GM18909 (cell line): ENCODE results near the gene FAAP20.

ENCODE experiments used
- ATAC-seq: cut with Tn5 transposase; IDR thresholded peaks from one replicate; pipeline ENCODE4 v1.9.1; 2021; ENCODE audit warnings: mild to moderate bottlenecking; ENCODE audit not compliant: unreplicated experiment, poor library complexity

FAAP20 gene

DNA sequence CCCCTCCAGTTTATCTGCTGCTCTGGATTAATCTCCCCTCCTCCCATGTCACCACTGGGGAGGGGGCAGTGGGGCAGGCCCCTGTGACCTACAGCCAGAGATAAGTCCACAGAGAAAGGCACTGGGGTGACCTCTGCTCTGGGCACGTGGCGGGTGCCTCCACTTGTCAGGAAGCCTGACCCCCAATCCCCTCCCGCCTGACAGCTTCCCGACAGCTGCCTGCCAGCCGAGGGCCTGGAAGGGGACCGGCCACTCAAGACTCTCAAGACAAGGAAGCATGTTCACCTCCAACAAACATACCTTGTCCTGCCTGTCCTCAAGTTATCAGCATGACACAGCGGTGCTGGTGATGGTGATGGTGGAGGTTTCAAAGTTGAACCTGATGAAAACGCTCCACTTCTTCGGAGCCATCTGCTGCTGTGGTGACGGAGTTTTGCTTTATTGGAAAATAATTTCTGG lies 3.2 kb upstream of the FAAP20 start:
- no peak for ATAC-seq

DNA sequence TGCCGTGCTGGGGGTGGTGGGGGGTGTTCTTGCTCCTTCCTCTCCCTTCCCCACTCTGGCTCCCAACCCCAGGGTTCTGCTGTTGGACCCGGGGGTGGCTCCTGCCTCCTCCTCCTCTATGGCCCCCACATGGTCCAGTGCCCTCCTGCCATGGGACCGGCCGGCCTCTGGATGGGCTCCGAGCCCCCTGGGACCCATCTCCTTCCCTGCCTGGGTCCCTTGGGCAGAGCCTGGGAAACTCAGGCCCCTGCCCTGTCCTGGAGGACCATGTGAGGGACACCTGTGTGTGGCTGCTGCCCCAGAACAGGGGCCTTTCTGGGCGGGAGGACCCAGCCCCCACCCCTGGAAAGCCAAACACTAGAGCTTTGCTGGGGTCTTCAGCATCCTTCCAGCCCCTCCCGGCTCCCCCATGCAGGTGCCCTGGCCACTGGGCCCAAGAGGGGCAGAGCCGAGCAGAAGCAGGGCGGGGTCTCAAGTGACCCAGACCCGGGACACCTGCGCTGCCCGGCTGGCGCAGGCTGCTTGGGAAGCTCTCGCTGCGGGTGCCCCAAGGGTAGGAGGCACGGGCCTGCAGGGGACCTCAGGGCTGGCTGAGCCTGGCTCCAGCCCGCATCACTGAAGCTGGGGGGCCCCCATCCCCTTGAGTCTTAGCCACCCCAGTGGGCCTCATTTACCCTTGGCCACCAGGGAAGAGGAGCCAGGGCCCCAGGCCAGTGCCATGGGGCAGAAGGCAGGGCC lies 2.5 kb upstream of the FAAP20 start:
- no peak for ATAC-seq

DNA sequence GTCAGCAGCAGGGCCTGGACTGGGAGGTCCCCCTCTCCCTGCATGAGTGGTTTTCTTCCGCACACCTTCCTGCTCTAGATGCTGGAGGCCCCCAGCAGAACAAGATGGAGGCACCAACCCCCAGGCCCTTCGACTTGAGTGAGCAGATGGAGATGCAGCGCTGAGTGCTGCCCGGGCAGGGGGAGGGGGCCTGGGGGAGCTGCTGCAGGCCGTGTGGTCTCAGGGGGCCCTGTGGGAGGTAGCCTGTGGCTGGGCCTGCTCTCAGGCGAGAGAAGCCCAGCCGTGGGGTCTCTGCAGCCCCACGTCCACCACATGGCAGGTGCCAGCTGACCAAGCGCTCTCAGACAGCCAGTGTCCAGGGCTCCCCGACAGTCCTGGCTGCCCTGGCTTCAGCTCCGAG lies 1.2 kb upstream of the FAAP20 start:
- ATAC-seq = no peak

DNA sequence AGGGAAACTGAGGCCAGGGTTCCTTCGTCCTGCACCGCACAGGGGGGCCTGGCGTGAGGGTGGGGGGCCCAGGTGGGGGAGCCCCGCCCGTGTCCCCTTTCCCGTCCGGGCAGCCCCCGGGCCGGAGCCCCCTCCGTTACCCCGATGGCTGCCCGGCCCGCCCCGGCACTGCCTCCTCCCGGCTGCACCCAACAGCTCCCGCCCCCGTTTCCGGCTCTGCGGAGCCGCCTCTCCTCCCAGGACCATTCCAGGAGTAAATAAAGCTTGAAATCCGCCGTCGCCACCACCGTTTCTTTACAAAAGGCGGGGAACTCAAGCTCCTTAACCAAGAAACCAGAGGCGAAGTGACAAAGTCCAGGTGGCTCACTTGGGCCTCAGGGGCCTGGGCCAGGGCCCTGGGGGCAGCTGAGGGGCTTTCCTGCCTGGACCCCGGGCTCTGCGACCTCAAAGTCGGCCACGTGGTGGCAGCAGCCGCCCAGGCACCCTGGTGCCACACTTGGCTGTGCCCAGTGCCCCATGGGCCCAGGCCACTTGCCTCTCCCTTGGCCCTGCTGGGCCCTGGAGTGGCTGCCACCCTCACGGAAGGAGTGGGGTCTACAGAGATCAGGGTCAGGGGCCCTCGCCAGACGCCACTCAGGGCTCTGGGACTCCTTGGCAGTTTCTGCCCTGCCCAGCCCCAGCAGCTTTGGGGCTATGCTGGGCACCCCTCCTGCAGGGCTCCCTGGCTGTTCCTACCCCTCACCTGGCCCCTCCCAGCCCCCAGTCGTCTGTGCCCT lies 514 bp upstream of the FAAP20 start:
- ATAC-seq = peak; percentile 69

DNA sequence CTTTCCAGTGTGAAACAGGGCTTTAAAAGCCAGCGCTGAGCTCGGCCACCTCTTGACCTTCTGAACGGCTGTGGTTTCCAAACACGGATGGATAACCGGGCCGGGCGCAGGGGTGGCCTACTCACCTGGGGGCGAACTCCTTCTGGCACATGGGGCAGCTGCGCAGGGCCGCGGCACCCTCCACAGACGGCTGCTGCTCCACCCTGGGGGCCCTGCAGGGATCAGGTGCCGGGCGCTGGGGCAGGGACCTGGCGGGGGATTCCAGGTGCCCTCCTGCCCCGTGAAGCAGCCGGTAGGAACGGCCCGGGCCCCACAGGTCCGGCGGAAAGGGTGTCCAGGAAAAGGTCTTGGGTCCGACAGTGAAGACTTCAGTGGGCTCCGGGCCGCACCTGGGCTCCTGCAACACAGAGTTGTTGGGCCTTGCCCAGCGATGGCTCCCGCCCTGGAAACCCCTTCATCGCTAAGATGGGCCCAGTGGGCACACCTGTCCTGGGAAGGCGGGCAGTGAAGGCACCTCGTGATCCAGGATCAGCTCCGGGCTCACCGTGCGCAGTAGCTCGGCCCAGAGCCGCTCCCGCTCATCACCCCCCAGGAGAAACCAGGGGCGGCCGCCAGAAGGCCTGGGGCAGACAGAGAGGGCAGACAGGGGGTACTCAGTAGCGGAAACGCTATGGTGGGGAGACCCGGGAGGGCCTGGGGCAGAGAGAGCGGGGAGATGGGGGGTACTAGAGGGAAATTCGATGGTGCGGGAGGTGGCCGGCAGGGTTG lies 874 bp downstream of the FAAP20 start:
- no peak for ATAC-seq

DNA sequence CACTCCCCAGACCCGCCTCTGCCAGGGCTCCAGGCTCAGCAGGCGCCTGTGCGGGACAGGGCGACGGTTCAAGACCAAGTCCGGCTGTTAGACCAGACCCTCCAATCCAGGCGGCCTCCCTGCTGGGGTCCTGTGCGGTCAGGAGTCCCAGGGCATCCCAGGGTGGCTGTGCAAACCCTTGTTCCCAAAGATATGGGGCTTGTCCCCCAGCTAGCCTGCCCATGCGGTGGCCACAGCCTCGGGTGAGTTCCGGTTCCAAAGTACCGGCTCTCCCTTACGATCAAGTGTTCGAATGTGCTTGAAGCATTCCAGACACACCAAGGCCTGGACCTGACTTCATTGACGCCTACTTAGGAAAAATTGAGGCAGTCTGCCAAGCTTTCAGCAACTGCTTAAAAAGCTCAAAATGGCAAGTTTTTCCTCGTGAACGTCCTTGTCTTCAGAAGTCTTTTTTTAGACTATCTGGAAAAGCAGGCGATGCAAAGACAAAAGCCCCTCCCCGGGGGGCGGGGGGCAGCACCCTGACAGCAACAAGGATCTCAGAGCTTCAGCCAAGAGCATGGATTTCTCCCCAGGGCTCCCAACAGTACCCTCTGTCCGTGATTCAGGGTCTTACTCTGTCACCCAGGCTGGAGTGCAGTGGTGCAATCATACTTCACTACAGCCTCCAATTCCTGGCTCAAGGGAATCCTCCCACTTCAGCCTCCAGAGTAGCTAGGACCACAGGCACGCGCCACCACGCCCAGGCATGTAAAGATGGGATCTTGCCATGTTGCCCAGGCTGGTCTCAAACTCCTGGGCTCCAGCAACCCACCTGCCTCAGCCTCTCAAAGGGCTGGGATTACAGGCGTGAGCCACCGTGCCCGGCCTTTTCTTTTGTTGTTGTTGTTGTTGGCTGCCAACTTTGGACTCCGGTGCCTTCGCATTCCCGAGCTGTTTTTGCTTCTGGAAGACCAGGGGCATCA lies 2.3 kb downstream of the FAAP20 start:
- no peak for ATAC-seq

DNA sequence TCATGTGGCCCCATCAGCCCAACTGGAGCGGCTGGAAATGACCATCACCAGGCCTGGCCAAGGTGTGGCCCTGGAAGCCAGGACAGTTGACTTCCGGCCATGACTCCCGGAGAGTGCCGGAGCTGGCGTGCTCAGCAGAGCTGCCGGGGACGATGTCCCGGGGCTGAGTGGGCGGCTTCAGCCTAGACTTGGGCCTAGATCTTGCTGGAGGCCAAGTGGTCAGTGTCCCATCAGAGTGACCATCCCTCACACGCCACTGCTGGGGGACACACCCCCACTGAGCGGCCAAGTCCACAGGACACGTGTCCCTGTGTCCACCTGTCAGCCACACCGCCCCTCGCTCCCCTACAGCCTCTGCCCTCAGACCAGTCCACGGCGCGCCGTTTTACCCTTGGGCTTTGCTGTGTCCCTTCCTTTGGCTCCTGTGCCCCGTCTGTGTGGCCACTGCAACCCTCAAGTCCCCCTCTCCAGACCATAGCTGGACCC lies 4.0 kb downstream of the FAAP20 start:
- ATAC-seq = no peak

DNA sequence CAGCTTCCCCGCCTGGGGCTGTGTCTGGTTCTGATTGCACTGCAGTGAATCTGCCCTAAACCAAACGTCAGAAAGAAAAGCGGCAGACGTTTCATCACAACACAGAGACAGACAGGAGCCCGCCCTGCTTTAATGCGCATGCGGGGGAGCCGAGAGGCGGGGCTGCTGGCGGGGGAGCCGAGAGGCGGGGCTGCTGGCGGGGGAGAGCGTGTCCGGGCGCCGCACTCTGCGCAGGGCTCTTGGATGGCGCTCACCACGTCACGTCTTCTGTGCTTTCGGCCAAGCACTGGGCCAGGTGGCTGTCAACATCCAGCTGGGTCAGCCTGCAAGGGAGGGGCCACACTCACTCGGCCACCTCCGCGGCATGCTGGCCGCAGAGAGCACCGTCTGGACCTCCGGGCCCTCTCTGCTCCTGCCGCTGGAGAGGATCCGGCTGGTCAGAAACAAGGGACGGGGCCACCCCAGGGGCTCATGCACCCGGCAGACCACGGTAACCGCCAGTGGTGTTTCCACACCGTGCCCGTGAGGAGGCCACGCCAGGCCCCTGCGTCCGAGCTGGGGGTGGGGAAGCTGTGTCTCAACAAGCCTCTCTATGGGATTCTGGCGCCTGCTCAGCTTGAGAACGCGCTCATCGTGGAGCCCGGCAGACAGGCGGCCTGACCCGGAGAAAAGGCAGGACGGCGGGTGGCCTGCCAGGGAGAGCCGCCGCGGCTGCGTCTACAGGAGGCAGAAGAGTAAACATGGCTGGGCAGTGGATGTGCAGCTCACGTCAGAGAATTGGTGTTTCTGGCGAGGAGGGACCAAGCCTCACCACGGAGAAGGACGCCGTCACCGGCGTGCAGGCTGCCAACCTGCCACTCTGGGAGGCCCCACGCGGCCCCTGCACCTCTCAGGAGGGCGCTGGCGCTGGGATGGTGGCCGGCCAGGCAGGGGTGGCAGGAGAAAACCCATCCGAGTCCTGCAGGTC lies 4.8 kb downstream of the FAAP20 start:
- ATAC-seq = no peak

DNA sequence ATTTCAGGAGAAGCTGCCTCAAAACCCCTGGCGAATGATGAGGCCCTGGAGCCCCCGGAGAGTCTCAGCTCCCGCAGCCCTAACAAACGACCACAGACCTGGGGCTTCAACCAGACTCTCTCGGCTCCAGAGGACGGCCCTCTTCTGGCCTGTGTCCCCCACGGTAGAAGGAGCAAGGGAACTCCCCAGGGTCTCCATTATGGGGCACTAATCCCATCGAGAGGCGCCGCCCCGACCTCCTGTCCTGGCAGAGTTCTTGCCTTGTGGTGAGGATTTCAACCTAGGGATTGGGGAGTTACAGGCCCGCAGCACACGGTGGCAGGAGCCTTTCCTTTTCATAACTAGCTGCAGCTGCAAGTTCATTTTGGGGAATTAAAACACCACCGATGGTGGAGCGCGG lies 6.2 kb downstream of the FAAP20 start:
- ATAC-seq = no peak

DNA sequence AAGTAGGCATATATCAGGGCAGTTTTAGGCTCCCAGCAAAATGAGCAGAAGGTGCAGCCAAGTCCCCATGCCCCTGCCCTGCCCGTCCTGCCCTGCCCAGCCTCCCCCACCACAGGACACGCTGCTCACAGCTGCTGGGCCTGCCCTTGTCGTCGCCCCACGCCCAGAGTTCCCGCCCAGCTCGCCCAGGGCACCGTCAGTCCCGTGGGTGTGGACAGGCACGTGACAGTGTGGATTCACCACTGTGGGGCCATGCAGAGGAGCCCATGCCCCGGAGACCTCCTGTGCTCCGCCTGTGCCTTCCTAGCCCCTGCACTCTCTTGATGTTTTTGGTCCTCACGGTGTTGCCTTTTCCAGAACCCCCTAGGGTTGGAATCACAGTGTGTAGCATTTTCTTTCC lies 7.0 kb downstream of the FAAP20 start:
- ATAC-seq = no peak

DNA sequence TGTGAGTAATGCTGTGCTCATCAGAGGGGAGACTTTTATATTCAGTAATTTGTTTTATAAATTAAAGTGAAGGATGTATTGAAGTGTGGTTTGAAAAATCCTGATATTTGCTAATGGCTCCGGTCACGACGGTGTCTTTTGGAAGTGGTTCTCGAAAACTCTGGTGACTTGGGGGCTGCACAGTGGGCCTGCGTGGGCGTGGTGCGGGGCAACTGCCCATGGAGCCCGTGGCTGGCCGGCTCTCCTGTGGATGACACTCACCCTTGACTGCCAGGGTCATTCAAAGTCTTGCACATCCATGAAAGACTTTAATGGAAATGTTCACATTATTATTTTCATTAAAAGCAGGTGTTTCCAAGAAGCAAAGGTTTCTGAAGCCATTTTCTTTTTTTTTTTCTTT lies 7.7 kb downstream of the FAAP20 start:
- ATAC-seq = no peak

DNA sequence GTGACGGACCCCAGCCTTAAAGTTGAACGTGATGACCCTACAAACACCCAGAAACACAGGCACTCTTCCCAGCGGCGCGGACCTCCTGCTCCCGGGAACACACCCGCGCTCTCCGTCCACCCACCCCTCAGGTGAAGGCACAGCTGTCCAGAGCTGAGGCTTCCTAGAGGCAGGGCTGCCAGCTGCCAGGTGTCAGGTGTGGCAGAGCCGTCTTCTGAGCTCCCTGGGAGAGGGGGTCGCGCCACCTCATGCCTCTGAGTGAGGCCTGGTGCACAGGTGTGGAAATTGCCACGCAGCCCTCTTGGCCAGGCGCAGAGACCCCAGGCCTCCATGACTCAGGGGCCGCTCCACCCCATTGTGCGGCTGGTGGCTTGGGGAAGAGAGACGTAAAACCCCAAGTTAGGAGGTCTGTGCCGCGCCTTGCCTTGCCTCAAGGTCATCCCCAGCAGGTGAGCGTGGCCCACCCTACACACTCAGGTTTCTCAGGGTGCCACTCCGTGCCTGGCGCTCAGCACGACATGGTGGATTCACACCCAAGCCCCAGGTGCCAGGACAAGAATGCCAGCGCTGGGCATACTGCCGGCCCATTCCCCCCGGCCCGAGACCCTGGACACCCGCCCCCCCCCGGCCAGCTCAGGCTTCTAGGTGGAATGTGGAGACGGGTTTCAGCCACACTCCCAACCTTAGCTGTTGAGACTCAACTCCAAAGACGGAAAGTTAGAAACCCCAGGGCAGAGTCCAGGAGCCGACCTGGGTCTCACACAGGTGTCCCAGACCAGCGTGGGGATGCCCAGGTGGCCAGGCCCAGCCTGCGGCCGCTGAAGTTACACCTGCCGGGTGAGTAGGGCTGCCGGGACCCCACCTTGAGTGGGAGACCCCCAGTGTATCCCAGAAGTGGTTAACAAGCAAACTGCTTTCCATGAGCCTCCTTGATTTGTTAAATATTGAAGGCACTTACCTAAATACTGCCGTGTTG lies 8.4 kb downstream of the FAAP20 start:
- ATAC-seq = no peak

DNA sequence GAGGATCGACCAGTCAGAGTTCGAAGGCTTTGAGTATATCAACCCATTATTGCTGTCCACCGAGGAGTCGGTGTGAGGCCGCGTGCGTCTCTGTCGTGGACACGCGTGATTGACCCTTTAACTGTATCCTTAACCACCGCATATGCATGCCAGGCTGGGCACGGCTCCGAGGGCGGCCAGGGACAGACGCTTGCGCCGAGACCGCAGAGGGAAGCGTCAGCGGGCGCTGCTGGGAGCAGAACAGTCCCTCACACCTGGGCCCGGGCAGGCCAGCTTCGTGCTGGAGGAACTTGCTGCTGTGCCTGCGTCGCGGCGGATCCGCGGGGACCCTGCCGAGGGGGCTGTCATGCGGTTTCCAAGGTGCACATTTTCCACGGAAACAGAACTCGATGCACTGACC lies 9.6 kb downstream of the FAAP20 start:
- no peak for ATAC-seq

DNA sequence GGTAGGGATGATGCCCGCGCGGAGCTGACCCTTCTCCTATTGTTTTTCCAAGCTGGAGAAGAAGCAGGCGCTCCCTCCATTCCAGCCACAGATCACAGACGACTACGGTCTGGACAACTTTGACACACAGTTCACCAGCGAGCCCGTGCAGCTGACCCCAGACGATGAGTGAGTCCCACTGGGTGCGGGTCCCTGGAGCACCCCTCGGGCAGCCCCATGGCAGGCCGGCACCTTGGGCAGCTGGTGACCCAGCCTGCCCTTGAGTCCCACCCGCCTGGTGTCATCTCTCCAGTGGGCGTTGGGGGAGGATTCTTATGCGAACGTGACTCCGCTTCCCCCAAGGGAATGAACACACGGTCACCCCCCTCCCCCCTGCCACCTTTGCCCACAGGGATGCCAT lies 10.0 kb downstream of the FAAP20 start:
- ATAC-seq = no peak

DNA sequence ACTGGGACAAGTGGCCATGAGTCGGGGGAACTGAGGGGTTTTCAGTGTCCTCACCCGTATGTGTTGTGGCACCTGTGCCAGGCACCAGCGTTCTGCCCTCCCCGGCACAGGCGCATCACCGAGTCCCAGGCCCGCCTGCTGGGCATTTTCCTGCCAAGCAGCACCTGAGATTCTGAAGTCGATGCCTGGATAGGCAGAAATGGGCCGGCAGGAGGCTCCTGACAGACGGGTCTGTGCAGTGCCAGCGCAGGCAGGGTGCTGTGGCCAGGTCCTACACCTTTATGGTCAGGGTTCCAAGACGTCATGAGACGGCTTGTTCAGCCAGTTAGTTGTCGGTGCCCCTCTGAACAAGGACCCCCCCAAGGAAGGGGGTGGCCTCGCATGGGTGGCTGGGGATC lies 10.6 kb downstream of the FAAP20 start:
- ATAC-seq = no peak

DNA sequence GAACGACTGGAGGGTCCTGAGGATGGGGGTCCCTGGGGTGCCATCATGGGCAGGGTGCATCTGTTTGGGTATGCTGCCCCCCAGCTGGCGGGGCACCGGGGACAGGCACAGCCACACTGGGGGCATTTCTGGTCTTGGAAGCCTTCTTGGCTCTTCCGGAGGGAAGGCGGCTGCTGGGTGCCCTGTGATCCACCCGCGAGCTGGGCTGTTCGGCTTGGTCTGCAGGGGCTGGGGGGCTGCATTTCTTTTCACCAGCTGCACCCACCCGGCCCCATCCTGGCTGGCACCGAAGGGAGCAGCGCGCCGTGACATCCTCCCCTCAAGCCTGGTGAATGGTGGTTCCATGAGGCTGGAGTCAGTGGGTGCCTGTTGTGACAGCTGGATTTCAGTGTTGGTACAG lies 12.2 kb downstream of the FAAP20 start:
- no peak for ATAC-seq

DNA sequence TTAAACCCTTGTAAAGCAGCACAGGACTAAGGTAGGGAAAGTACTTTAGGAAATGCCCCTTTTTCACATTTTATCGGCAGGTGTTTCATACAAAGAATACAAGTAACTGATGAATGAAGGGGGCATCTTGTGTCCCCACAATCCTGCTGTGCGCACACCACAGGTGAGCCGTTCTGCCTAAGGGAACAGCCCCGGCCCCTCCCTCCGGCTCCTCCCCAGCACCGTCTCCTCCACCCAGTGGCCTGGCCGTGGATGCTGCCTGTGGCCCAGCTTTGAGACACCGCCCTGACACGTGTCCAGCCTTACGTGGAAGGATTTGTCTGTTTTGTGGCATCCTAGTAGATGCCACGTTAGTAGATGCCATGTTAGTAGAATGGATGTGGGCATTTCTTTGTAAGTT lies 12.8 kb downstream of the FAAP20 start:
- ATAC-seq = no peak

DNA sequence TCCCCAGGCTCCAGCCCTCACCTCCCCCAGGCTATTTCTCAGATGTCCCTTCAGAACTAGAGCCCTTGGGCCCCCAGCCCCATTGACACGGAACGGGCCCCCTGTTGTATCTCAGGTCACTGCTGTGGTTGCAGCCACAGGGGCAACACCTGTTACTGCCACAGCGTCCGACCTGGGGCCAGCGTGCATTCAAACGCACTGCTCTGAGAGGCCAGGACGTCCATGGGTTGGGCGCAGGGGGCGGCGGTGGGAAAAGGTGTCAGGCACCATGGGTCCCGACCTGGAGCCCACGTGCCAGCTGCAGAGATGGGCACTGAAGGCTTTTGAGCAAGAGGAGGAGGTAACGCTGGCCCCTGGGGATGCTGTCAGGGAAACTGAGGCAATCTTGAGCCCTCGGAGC lies 13.3 kb downstream of the FAAP20 start:
- no peak for ATAC-seq
